Uterus (tissue), 4 donors: ENCODE results near the gene S1PR3. TPM values are rescaled to one million over a fixed set of nuclear protein-coding genes. Genes with fewer than 3 reads are reported as not detected.

Experiments used
- DNase-seq, 2 donors: peaks; one replicate each; pipeline ENCODE4 v3.0.0-alpha.2; 2019 to 2020
- H3K27ac ChIP-seq, 2 donors: fragments of 200-600 bp; sonication (generic); 1 replicate in 1 of 2; 2 replicates in 1 of 2; pipeline ENCODE4 v1.5.1; 2016 to 2018
- H3K27me3 ChIP-seq, 2 donors: fragments of 200-600 bp; sonication (generic); one replicate each; pipeline ENCODE4 v1.5.1; 2018 to 2019; ENCODE audit warnings: control low read depth in 1 of 2
- H3K36me3 ChIP-seq, 2 donors: fragments of 200-600 bp; sonication (generic); one replicate each; pipeline ENCODE4 v1.5.1; 2019; ENCODE audit warnings: control low read depth in 1 of 2
- H3K4me1 ChIP-seq, 2 donors: fragments of 200-600 bp; sonication (generic); one replicate each; pipeline ENCODE4 v1.5.1; 2018 to 2019; ENCODE audit warnings: control low read depth in 1 of 2
- H3K4me3 ChIP-seq, 2 donors: fragments of 200-600 bp; sonication (generic); 1 replicate in 1 of 2; 2 replicates in 1 of 2; pipeline ENCODE4 v1.5.1; 2018 to 2019; ENCODE audit warnings: mild to moderate bottlenecking in 1 of 2
- H3K9me3 ChIP-seq, 2 donors: fragments of 200-600 bp; sonication (generic); one replicate each; pipeline ENCODE4 v1.5.1; 2019; ENCODE audit warnings: control low read depth in 1 of 2
- POLR2A ChIP-seq, 2 donors: fragments of 450-650 bp; IDR thresholded peaks; one replicate each; pipeline ENCODE4 v1.6.1; 2016; ENCODE audit warnings: antibody characterized with exemption in 2 of 2, mild to moderate bottlenecking in 1 of 2, moderate library complexity in 1 of 2
- intact Hi-C: fragments of 100-400 bp; cut with DNase I; formaldehyde crosslinking; loops from one replicate; pipeline ENCODE4 v1.15.1; 2023; ENCODE audit warnings: low total_unique reads
- total RNA-seq, 4 donors: library from RNA; depleted of rRNA in 3 of 4; stranded (reverse); fragments of >200 nt in 3 of 4; gene quantifications; one replicate each; pipeline versions ENCODE4 v1.1.0 to v1.2.4, GENCODE V29; 2014 to 2023
- TF ChIP-seq, protein P1 (sequence below), 4 experiments: fragments of 200-600 bp in 2 of 4; fragments of 450-650 bp in 2 of 4; sonication (generic) in 2 of 4; IDR thresholded peaks; one replicate each; pipeline ENCODE4 v1.5.1; 2016 to 2019; ENCODE audit warnings: antibody characterized with exemption in 4 of 4, mild to moderate bottlenecking in 2 of 4, moderate library complexity in 1 of 4
- donor health status: DM: yes; HTN: yes; CAD: no.

Gene S1PR3
- total RNA-seq, 4 donors from 2014 or later: 6.4 to 57.3 (median 26.3) TPM

DNA sequence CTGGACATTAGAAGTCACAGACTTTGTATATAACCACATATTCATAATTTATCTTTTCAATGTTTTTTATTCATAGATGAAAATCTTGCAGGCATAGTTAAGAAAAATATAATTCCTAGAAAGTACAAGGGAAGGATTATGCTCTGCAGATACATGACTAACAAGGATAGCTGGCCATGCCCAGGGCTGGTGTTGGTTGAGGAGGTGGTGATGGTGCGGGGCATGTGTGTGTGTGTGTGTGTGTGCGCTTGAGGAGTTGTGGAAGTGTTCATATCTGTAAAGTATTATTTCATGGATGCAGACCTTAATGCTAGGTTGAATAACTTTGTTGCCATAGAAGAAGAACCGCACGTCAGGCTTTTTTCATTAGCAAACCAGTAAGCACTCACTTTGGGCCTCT is 1.3 kb downstream of the S1PR3 start:
- peak overlapping the region; percentile 10 to 46 for H3K4me3 ChIP-seq
- peak in 1 of 2 donors; percentile 13 for DNase-seq
- H3K27ac ChIP-seq: peak overlapping the region in 1 of 2 donors; percentile 79
- H3K36me3 ChIP-seq: no peaks in the 10 kb centered on the region
- no peak for TF ChIP-seq POLR2A (IDR thresholded peaks at IDR 0.05)
- TF ChIP-seq, protein P1, sequence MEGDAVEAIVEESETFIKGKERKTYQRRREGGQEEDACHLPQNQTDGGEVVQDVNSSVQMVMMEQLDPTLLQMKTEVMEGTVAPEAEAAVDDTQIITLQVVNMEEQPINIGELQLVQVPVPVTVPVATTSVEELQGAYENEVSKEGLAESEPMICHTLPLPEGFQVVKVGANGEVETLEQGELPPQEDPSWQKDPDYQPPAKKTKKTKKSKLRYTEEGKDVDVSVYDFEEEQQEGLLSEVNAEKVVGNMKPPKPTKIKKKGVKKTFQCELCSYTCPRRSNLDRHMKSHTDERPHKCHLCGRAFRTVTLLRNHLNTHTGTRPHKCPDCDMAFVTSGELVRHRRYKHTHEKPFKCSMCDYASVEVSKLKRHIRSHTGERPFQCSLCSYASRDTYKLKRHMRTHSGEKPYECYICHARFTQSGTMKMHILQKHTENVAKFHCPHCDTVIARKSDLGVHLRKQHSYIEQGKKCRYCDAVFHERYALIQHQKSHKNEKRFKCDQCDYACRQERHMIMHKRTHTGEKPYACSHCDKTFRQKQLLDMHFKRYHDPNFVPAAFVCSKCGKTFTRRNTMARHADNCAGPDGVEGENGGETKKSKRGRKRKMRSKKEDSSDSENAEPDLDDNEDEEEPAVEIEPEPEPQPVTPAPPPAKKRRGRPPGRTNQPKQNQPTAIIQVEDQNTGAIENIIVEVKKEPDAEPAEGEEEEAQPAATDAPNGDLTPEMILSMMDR (IDR thresholded peaks at IDR 0.05): no peak
- intact Hi-C loops: no loop called here
- H3K9me3 ChIP-seq: no peaks in the 10 kb centered on the region
- H3K27me3 ChIP-seq: no peaks in the 10 kb centered on the region
- H3K4me1 ChIP-seq: peaks cover 0 to 3% of the 10 kb centered on the region in 2 donors

DNA sequence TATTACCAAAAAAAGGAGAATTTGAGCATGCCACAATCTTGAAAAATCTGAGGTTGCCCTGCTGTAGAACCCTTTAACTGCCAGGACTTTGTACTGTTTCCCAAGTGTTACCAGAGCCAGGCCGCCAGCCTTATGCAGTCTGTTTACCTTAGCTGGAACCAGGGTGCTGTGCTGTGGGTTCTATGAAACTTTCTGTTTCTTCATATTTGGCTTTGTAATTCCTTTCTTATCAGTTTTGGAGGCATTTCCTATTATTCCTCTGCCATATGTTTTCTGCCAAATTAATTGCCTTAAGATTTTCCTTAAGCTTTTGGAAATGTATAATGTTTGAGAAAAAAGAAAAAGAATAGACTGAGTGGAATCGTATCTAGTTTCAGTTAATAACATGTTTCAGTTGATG is 2.1 kb downstream of the S1PR3 start:
- Histone ChIP-seq H3K27ac (peak overlapping the region in 1 of 2 donors; percentile 79), H3K4me1 (peaks cover 0 to 3% of the 10 kb centered on the region in 2 donors), H3K36me3 (no peaks in the 10 kb centered on the region), H3K27me3 (no peaks in the 10 kb centered on the region), H3K4me3 (no peak overlapping the region), H3K9me3 (no peaks in the 10 kb centered on the region)
- TF ChIP-seq, protein P1 (IDR thresholded peaks at IDR 0.05): no peak
- no peak for TF ChIP-seq POLR2A (IDR thresholded peaks at IDR 0.05)
- intact Hi-C loops: no loop called here
- peak in 1 of 2 donors; percentile 6 for DNase-seq

GRCh38 chr9:88993871-88994460 is 2.7 kb downstream of the S1PR3 start:
- Histone ChIP-seq H3K36me3 (no peaks in the 10 kb centered on the region), H3K4me1 (peaks cover 0 to 7% of the 10 kb centered on the region in 2 donors), H3K4me3 (no peak overlapping the region), H3K27me3 (no peaks in the 10 kb centered on the region), H3K27ac (peak overlapping the region; percentile 16 to 79), H3K9me3 (no peaks in the 10 kb centered on the region)
- peak in 1 of 2 donors; percentile 24 for DNase-seq
- no peak for TF ChIP-seq POLR2A (IDR thresholded peaks at IDR 0.05)
- TF ChIP-seq, protein P1 (IDR thresholded peaks at IDR 0.05): no peak
- intact Hi-C loops: no loop called here

GRCh38 chr9:88994469-88995199 is 3.4 kb downstream of the S1PR3 start:
- no peak for DNase-seq
- Histone ChIP-seq H3K27ac (peak overlapping the region; percentile 16 to 79), H3K9me3 (no peaks in the 10 kb centered on the region), H3K4me3 (no peak overlapping the region), H3K36me3 (no peaks in the 10 kb centered on the region), H3K27me3 (no peaks in the 10 kb centered on the region), H3K4me1 (peaks cover 0 to 13% of the 10 kb centered on the region in 2 donors)
- intact Hi-C loops: loop anchor here (5.0 kb wide), 1 partner anchor 247 kb away; no protein-coding TSS in a partner anchor
- TF ChIP-seq, protein P1 (IDR thresholded peaks at IDR 0.05): no peak
- TF ChIP-seq POLR2A (IDR thresholded peaks at IDR 0.05): no peak

- Histone ChIP-seq H3K4me1 (peaks cover 0 to 11% of the 10 kb centered on the region in 2 donors), H3K4me3 (no peak overlapping the region), H3K9me3 (no peaks in the 10 kb centered on the region), H3K27me3 (no peaks in the 10 kb centered on the region), H3K27ac (peak overlapping the region; percentile 16 to 64), H3K36me3 (no peaks in the 10 kb centered on the region)
- intact Hi-C loops: loop anchor here (5.0 kb wide), 1 partner anchor 248 kb away; no protein-coding TSS in a partner anchor
- peak in 1 of 2 donors; percentile 10 for DNase-seq
- TF ChIP-seq, protein P1 (IDR thresholded peaks at IDR 0.05): no peak
- no peak for TF ChIP-seq POLR2A (IDR thresholded peaks at IDR 0.05)
Observed at GRCh38 chr9:88995200-88995577, 3.9 kb downstream of the S1PR3 start.
